ENCODE results near the gene CYP11A1.

Gene CYP11A1

GRCh38 chr15:74387621-74388362 is 20.3 kb upstream of the CYP11A1 start:
- peaks cover 63% of the 10 kb centered on the region for H3K4me1 Mint-ChIP-seq
- TF ChIP-seq CTCF (IDR thresholded peaks at IDR 0.05) = no peak
- no peaks in the 10 kb centered on the region for H3K36me3 Mint-ChIP-seq (ENCODE audit: low read depth)
- H3K27ac Mint-ChIP-seq = no peak overlapping the region
- DNase-seq = no peak
- no peaks in the 10 kb centered on the region for H3K27me3 Mint-ChIP-seq (ENCODE audit: low read depth, poor library complexity)
- no peak overlapping the region for H3K4me3 Mint-ChIP-seq
- no peaks in the 10 kb centered on the region for H3K9me3 Mint-ChIP-seq

- Mint-ChIP-seq H3K4me1 (peaks cover 60% of the 10 kb centered on the region), H3K9me3 (no peaks in the 10 kb centered on the region), H3K27me3 (ENCODE audit: low read depth, poor library complexity) (no peaks in the 10 kb centered on the region), H3K4me3 (no peak overlapping the region), H3K27ac (no peak overlapping the region), H3K36me3 (ENCODE audit: low read depth) (no peaks in the 10 kb centered on the region)
- TF ChIP-seq CTCF (IDR thresholded peaks at IDR 0.05) = no peak
- DNase-seq = no peak
Observed at GRCh38 chr15:74387141-74387541, 19.7 kb upstream of the CYP11A1 start.

GRCh38 chr15:74386496-74387140 is 19.2 kb upstream of the CYP11A1 start:
- no peak for DNase-seq
- no peak overlapping the region for H3K4me3 Mint-ChIP-seq
- H3K27me3 Mint-ChIP-seq (ENCODE audit: low read depth, poor library complexity) = no peaks in the 10 kb centered on the region
- H3K27ac Mint-ChIP-seq = no peak overlapping the region
- no peak for TF ChIP-seq CTCF (IDR thresholded peaks at IDR 0.05)
- peaks cover 55% of the 10 kb centered on the region for H3K4me1 Mint-ChIP-seq
- H3K9me3 Mint-ChIP-seq = no peaks in the 10 kb centered on the region
- no peaks in the 10 kb centered on the region for H3K36me3 Mint-ChIP-seq (ENCODE audit: low read depth)

GRCh38 chr15:74385733-74386132 is 18.3 kb upstream of the CYP11A1 start:
- no peaks in the 10 kb centered on the region for H3K9me3 Mint-ChIP-seq
- peaks cover 3% of the 10 kb centered on the region for H3K27me3 Mint-ChIP-seq (ENCODE audit: low read depth, poor library complexity)
- H3K36me3 Mint-ChIP-seq (ENCODE audit: low read depth) = no peaks in the 10 kb centered on the region
- peaks cover 48% of the 10 kb centered on the region for H3K4me1 Mint-ChIP-seq
- DNase-seq = no peak
- TF ChIP-seq CTCF (IDR thresholded peaks at IDR 0.05) = no peak
- H3K4me3 Mint-ChIP-seq = no peak overlapping the region
- no peak overlapping the region for H3K27ac Mint-ChIP-seq

- no peak for TF ChIP-seq CTCF (IDR thresholded peaks at IDR 0.05)
- Mint-ChIP-seq H3K9me3 (no peaks in the 10 kb centered on the region), H3K4me1 (peaks cover 41% of the 10 kb centered on the region), H3K36me3 (ENCODE audit: low read depth) (no peaks in the 10 kb centered on the region), H3K4me3 (no peak overlapping the region), H3K27me3 (ENCODE audit: low read depth, poor library complexity) (peaks cover 3% of the 10 kb centered on the region), H3K27ac (no peak overlapping the region)
- no peak for DNase-seq
Observed at GRCh38 chr15:74384881-74385643, 17.6 kb upstream of the CYP11A1 start.
